Gastroesophageal sphincter (tissue), 4 donors: ENCODE results near the gene TMEM131. TPM values are rescaled to one million over a fixed set of nuclear protein-coding genes. Genes with fewer than 3 reads are reported as not detected.

Experiments used
- ATAC-seq: fragments of 150-250 bp; one replicate; pipeline ENCODE4 v1.9.1; 2016; ENCODE audit warnings: mild to moderate bottlenecking, moderate library complexity
- H3K27ac ChIP-seq, 4 donors: fragments of 200-600 bp; sonication (generic) in 3 of 4; 1 replicate in 3 of 4; 2 replicates in 1 of 4; pipeline ENCODE4 v1.5.1; 2016 to 2019
- H3K27me3 ChIP-seq: fragments of 200-600 bp; sonication (generic); one replicate; pipeline ENCODE4 v1.5.1; 2019
- H3K36me3 ChIP-seq, 2 donors: fragments of 200-600 bp; sonication (generic); one replicate each; pipeline ENCODE4 v1.5.1; 2019; ENCODE audit warnings: control low read depth in 1 of 2
- H3K4me1 ChIP-seq, 3 donors: fragments of 200-600 bp; sonication (generic); 1 replicate in 2 of 3; 2 replicates in 1 of 3; pipeline ENCODE4 v1.5.1; 2016 to 2019; ENCODE audit warnings: control low read depth in 2 of 3
- H3K4me3 ChIP-seq, 2 donors: fragments of 200-600 bp; sonication (generic); one replicate each; pipeline ENCODE4 v1.5.1; 2019; ENCODE audit warnings: mild to moderate bottlenecking in 1 of 2, moderate library complexity in 1 of 2
- H3K9me3 ChIP-seq, 3 donors: fragments of 200-600 bp; sonication (generic); one replicate each; pipeline ENCODE4 v1.5.1; 2017 to 2019; ENCODE audit warnings: control low read depth in 2 of 3
- CTCF ChIP-seq, 4 experiments: fragments of 200-600 bp in 2 of 4; fragments of 450-650 bp in 2 of 4; sonication (generic) in 1 of 4; IDR thresholded peaks; one replicate each; pipeline ENCODE4 v1.5.1; 2017 to 2019; ENCODE audit warnings: antibody characterized with exemption in 4 of 4, mild to moderate bottlenecking in 2 of 4, moderate library complexity in 2 of 4
- EP300 ChIP-seq: sonication (generic); formaldehyde crosslinking; IDR thresholded peaks from one replicate; pipeline ENCODE4 v1.6.1; 2017; ENCODE audit warnings: antibody characterized with exemption, mild to moderate bottlenecking
- POLR2A ChIP-seq, 2 donors: fragments of 450-650 bp; IDR thresholded peaks; one replicate each; pipeline ENCODE4 v1.6.1; 2017; ENCODE audit warnings: antibody characterized with exemption in 2 of 2, mild to moderate bottlenecking in 2 of 2, moderate library complexity in 1 of 2
- POLR2AphosphoS5 ChIP-seq: sonication (generic); formaldehyde crosslinking; IDR thresholded peaks from one replicate; pipeline ENCODE4 v1.6.1; 2017; ENCODE audit warnings: antibody characterized with exemption
- WGBS, 2 donors: methylation state at CpG; one replicate each; pipeline ENCODE4 v1.1.5; 2018; ENCODE audit warnings: low coverage in 1 of 2; 5-methylcytosine and 5-hydroxymethylcytosine counted together
- total RNA-seq, 4 donors: library from RNA; depleted of rRNA; stranded (reverse); fragments of >200 nt; gene quantifications; one replicate each; pipeline ENCODE4 v1.1.0, GENCODE V29; 2016

TMEM131 gene
- total RNA-seq, 4 donors from 2014 or later: 32.0 to 46.4 (median 33.9) TPM

DNA sequence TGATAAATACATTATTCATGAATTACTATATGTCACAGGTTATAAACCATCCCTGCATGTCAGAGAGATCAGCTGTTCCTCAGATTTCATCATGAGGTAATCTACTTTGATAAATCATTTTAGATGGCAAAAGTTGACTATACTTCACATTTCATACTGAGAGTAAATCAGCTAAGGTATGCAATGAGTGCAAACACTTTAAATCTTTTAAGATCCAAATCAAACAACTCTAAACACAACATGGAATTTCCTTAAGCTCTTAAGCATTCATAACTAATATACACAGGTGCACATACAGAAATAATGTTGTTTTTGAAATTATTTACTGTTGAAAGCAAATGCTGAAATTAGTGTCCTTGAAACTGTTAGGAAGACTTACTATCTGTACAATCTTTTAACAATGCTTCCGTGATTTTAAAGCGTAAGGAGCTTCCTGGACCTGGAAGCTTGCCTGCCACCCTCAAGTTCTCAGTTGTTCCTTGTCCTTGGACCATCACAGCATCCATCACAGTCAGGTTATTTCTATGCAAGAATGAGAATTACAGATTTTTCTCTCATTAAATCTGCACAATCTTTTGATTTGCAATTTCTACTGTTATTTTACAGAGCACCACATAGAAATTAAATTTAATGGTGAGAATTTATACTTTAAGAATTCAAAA is 199.2 kb downstream of the TMEM131 start:
- H3K27ac ChIP-seq: no peak overlapping the region
- H3K4me3 ChIP-seq: no peak overlapping the region
- WGBS, 2 donors: 81% methylated on average over 2 of the region's 2 CpGs
- peaks cover 0 to 96% of the 10 kb centered on the region in 2 donors for H3K36me3 ChIP-seq
- H3K9me3 ChIP-seq: no peaks in the 10 kb centered on the region
- TF ChIP-seq EP300 (no peak), POLR2A (IDR thresholded peaks at IDR 0.05) (no peak), POLR2AphosphoS5 (no peak), CTCF (IDR thresholded peaks at IDR 0.05) (no peak)
- no peaks in the 10 kb centered on the region for H3K27me3 ChIP-seq
- H3K4me1 ChIP-seq: no peaks in the 10 kb centered on the region
- no peak for ATAC-seq

DNA sequence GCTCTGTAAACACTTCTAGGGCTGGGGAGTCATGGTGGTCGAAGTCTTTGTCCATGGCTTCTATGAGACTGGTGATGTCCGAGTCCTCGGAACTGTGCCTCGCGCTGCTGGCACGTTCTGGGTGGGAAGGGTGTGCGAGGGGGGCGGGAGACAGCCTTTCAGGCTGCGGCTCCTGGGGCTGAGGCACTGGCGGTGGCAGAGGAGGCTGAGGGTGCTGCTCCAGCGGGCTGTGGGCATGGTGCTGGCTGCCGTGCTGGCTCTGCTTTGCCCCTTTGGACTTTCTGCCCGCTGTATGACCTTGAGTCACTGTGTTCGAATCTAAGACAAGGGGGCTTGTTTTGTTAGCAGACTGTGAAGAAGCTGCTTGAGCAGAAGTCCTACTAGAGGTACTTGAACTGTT is 203.3 kb downstream of the TMEM131 start:
- Histone ChIP-seq H3K4me1 (no peaks in the 10 kb centered on the region), H3K36me3 (peaks cover 0 to 96% of the 10 kb centered on the region in 2 donors), H3K9me3 (no peaks in the 10 kb centered on the region), H3K27ac (no peak overlapping the region), H3K27me3 (no peaks in the 10 kb centered on the region), H3K4me3 (no peak overlapping the region)
- no peak for ATAC-seq
- 60 to 100% methylated on average over 1 to 3 of the region's 14 CpGs for WGBS, 2 donors
- TF ChIP-seq CTCF (IDR thresholded peaks at IDR 0.05) (no peak), POLR2AphosphoS5 (no peak), POLR2A (IDR thresholded peaks at IDR 0.05) (no peak), EP300 (no peak)

GRCh38 chr2:97788986-97789644 is 206.6 kb downstream of the TMEM131 start:
- H3K4me3 ChIP-seq: no peak overlapping the region
- no peaks in the 10 kb centered on the region for H3K9me3 ChIP-seq
- ATAC-seq: no peak
- H3K4me1 ChIP-seq: no peaks in the 10 kb centered on the region
- no peak overlapping the region for H3K27ac ChIP-seq
- H3K27me3 ChIP-seq: no peaks in the 10 kb centered on the region
- 83 to 90% methylated on average over 2 to 5 of the region's 7 CpGs for WGBS, 2 donors
- no peak for TF ChIP-seq EP300
- TF ChIP-seq POLR2A (IDR thresholded peaks at IDR 0.05): no peak
- TF ChIP-seq CTCF (IDR thresholded peaks at IDR 0.05): no peak
- TF ChIP-seq POLR2AphosphoS5: no peak
- peaks cover 0 to 80% of the 10 kb centered on the region in 2 donors for H3K36me3 ChIP-seq

GRCh38 chr2:97785818-97786217 is 209.9 kb downstream of the TMEM131 start:
- Histone ChIP-seq H3K27me3 (no peaks in the 10 kb centered on the region), H3K4me1 (no peaks in the 10 kb centered on the region), H3K36me3 (peaks cover 0 to 59% of the 10 kb centered on the region in 2 donors), H3K27ac (no peak overlapping the region), H3K9me3 (no peaks in the 10 kb centered on the region), H3K4me3 (no peak overlapping the region)
- ATAC-seq: no peak
- TF ChIP-seq POLR2AphosphoS5 (no peak), CTCF (IDR thresholded peaks at IDR 0.05) (no peak), POLR2A (IDR thresholded peaks at IDR 0.05) (no peak), EP300 (no peak)
- WGBS, 2 donors: 96% methylated on average over 2 of the region's 2 CpGs

DNA sequence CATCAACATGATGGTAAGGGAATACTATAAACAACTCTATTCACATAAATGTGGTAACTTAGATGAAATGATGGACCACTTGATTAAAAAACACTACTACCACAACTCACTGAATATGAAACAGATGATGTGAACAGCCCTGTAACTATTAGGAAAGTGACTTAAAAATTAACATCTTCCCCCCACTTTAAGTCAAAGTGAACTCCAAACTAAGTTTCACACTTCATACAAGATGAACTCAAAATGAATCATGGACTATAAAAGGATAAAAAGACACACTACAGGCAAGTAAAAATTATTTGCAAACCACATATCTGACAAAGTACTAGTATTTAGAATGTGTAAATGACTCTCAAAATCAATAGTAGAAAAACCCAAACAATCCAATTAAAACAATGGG is 210.8 kb downstream of the TMEM131 start:
- TF ChIP-seq EP300 (no peak), POLR2A (IDR thresholded peaks at IDR 0.05) (no peak), CTCF (IDR thresholded peaks at IDR 0.05) (no peak), POLR2AphosphoS5 (no peak)
- ATAC-seq: no peak
- Histone ChIP-seq H3K27ac (no peak overlapping the region), H3K4me1 (no peaks in the 10 kb centered on the region), H3K27me3 (no peaks in the 10 kb centered on the region), H3K4me3 (no peak overlapping the region), H3K9me3 (no peaks in the 10 kb centered on the region), H3K36me3 (peaks cover 0 to 59% of the 10 kb centered on the region in 2 donors)
